ENCODE data around the gene PCF11.

PCF11 gene

DNA sequence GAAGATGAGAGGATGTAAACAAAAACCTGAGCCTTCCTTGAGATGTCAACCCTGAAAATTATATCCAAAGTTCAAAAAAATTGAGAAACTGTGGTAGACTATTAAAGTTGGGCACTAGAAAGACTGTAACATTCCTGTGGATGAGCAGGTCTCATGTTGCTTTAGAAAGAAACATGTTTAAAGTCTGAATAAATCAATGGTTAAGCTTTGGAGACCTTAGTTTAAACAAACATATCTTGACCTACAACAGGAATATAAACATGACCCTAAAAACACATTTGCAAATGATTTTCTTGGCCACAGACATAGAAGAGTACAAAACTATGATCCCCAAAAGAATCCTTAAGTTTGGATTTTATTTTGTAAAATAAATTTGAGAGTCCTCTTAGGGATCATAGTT, 38.1 kb upstream of the PCF11 start:
- DNase-seq (ENCODE audit: low read depth): no peak
- no peak for TF ChIP-seq MYC (IDR thresholded peaks at IDR 0.05; ENCODE audit: low read depth, low read length)
- TF ChIP-seq, protein P1, sequence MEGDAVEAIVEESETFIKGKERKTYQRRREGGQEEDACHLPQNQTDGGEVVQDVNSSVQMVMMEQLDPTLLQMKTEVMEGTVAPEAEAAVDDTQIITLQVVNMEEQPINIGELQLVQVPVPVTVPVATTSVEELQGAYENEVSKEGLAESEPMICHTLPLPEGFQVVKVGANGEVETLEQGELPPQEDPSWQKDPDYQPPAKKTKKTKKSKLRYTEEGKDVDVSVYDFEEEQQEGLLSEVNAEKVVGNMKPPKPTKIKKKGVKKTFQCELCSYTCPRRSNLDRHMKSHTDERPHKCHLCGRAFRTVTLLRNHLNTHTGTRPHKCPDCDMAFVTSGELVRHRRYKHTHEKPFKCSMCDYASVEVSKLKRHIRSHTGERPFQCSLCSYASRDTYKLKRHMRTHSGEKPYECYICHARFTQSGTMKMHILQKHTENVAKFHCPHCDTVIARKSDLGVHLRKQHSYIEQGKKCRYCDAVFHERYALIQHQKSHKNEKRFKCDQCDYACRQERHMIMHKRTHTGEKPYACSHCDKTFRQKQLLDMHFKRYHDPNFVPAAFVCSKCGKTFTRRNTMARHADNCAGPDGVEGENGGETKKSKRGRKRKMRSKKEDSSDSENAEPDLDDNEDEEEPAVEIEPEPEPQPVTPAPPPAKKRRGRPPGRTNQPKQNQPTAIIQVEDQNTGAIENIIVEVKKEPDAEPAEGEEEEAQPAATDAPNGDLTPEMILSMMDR (IDR thresholded peaks at IDR 0.05; ENCODE audit: low read depth, low read length): no peak
- TF ChIP-seq, protein P2, sequence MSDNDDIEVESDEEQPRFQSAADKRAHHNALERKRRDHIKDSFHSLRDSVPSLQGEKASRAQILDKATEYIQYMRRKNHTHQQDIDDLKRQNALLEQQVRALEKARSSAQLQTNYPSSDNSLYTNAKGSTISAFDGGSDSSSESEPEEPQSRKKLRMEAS (IDR thresholded peaks at IDR 0.05; ENCODE audit: low read depth, low read length): no peak
- TF ChIP-seq POLR2A (IDR thresholded peaks at IDR 0.05; ENCODE audit: extremely low read depth, insufficient read length): no peak
- H3K4me3 ChIP-seq (ENCODE audit: low read depth, low read length): no peak overlapping the region

DNA sequence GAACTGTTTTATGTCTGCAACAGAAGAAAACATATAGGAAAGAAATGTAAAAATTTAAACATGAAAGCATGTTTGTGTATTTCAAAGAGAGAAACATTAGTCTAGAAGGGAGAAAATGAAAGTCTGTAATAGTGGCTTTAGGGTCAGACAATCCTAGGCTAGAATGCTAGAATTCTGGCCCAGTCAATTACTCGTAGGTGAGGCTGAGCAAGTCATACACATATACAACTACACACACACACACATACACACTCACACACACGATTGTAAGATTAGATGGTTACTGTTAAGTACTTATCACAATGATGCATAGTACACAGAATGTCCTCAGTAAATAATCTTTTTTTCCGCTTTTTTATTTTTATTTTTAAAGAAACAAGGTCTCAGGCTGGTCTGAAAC, 37.7 kb upstream of the PCF11 start:
- DNase-seq (ENCODE audit: low read depth): no peak
- TF ChIP-seq MYC (IDR thresholded peaks at IDR 0.05; ENCODE audit: low read depth, low read length) (no peak), POLR2A (IDR thresholded peaks at IDR 0.05; ENCODE audit: extremely low read depth, insufficient read length) (no peak)
- TF ChIP-seq, protein P2 (IDR thresholded peaks at IDR 0.05; ENCODE audit: low read depth, low read length): no peak
- TF ChIP-seq, protein P1 (IDR thresholded peaks at IDR 0.05; ENCODE audit: low read depth, low read length): no peak

DNA sequence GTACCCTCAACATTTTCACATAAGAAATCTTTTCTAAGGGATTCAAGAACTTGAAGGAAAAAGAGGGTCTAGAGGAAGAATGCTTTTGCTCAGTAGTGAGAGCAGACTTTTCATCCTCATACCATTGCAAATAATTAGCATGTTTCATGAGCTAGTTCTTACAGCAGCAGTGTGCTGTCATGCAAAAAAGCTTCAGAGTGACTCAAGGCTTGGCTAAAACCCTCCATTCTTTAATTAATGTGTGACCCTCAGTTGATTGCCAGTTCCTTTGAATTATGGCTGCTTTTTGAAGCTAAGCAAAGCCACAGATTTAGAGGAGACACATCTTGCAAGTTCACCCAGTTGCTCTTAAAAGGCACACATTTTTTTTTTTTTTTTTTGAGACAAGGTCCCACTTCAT, 36.6 kb upstream of the PCF11 start:
- TF ChIP-seq MYC (IDR thresholded peaks at IDR 0.05; ENCODE audit: low read depth, low read length) (no peak), POLR2A (IDR thresholded peaks at IDR 0.05; ENCODE audit: extremely low read depth, insufficient read length) (no peak)
- TF ChIP-seq, protein P2 (IDR thresholded peaks at IDR 0.05; ENCODE audit: low read depth, low read length): no peak
- TF ChIP-seq, protein P1 (IDR thresholded peaks at IDR 0.05; ENCODE audit: low read depth, low read length): no peak
- DNase-seq (ENCODE audit: low read depth): no peak
- no peak overlapping the region for H3K4me3 ChIP-seq (ENCODE audit: low read depth, low read length)

More for the DNA sequence above, 37.7 kb upstream of the PCF11 start:
- H3K4me3 ChIP-seq (ENCODE audit: low read depth, low read length): no peak overlapping the region

DNA sequence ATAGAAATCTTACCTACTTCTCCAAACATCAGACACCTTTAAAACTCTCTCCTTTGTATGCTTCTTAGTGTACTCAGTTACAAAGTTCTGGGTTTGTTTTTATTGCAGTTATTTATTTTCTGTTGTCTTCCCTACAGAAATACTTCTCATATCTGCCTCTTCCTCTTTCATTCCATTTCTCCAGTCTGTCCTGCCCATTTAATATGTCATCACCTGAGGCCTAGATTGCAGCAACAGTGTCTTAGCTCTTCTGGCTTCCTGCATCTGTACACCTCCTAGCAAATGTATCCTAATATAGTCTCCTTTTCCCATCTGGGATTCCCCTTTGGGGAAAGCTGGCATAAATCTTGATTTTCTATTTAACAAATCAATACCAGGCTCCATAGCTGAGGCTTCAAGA, 34.9 kb upstream of the PCF11 start:
- no peak overlapping the region for H3K4me3 ChIP-seq (ENCODE audit: low read depth, low read length)
- TF ChIP-seq MYC (IDR thresholded peaks at IDR 0.05; ENCODE audit: low read depth, low read length) (no peak), POLR2A (IDR thresholded peaks at IDR 0.05; ENCODE audit: extremely low read depth, insufficient read length) (no peak)
- TF ChIP-seq, protein P1 (IDR thresholded peaks at IDR 0.05; ENCODE audit: low read depth, low read length): no peak
- TF ChIP-seq, protein P2 (IDR thresholded peaks at IDR 0.05; ENCODE audit: low read depth, low read length): no peak
- no peak for DNase-seq (ENCODE audit: low read depth)

DNA sequence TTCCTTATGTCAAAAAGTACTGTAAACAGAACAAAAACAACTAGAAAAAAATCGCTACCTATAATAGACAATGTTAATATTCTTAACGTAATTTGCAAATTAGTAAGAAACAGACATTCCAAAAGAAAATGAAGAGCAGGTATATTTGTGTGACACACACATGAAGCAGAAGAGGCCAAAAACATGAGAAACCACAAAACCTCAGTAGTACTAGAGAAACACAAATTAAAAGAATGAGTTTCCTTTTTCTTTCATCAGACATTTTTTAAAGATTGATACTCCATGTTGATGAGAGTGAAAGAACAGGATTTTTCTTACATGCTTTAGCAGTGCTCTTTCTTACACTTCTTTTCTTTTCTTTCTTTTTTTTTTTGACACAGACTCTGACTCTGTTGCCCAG, 34.2 kb upstream of the PCF11 start:
- no peak overlapping the region for H3K4me3 ChIP-seq (ENCODE audit: low read depth, low read length)
- DNase-seq (ENCODE audit: low read depth): no peak
- no peak for TF ChIP-seq MYC (IDR thresholded peaks at IDR 0.05; ENCODE audit: low read depth, low read length)
- TF ChIP-seq POLR2A (IDR thresholded peaks at IDR 0.05; ENCODE audit: extremely low read depth, insufficient read length): no peak
- TF ChIP-seq, protein P2 (IDR thresholded peaks at IDR 0.05; ENCODE audit: low read depth, low read length): no peak
- TF ChIP-seq, protein P1 (IDR thresholded peaks at IDR 0.05; ENCODE audit: low read depth, low read length): no peak
